H9 (cell line): ENCODE data around the gene IFNA2. TPM values are rescaled to one million over a fixed set of nuclear protein-coding genes. Genes with fewer than 3 reads are reported as not detected.

Experiments
- DNase-seq: peaks from one replicate; pipeline ENCODE4 v3.0.0-alpha.2; 2017
- H2AFZ ChIP-seq: one replicate; pipeline ENCODE4 v1.6.1; 2013; ENCODE audit warnings: mild to moderate bottlenecking, low read length, control low read depth, moderate library complexity
- H2AK5ac ChIP-seq: 2 replicates; pipeline ENCODE4 v1.6.1; 2013; ENCODE audit warnings: low read length, control low read depth, mixed read lengths; ENCODE audit not compliant: insufficient read length
- H2BK120ac ChIP-seq: one replicate; pipeline ENCODE4 v1.6.1; 2013; ENCODE audit warnings: low read depth, mild to moderate bottlenecking, low read length, control low read depth, inconsistent platforms; ENCODE audit not compliant: poor library complexity, severe bottlenecking
- H2BK12ac ChIP-seq: 2 replicates; pipeline ENCODE4 v1.6.1; 2013; ENCODE audit warnings: low read length, control low read depth, mixed read lengths, low read depth; ENCODE audit not compliant: insufficient read length
- H2BK15ac ChIP-seq: 2 replicates; pipeline ENCODE4 v1.6.1; 2013; ENCODE audit warnings: low read depth, low read length, control low read depth
- H2BK20ac ChIP-seq: one replicate; pipeline ENCODE4 v1.6.1; 2013; ENCODE audit warnings: low read depth, mild to moderate bottlenecking, low read length, control low read depth, inconsistent platforms; ENCODE audit not compliant: poor library complexity, severe bottlenecking
- H2BK5ac ChIP-seq: 2 replicates; pipeline ENCODE4 v1.6.1; 2013; ENCODE audit warnings: low read length, control low read depth, mixed read lengths; ENCODE audit not compliant: insufficient read length
- H3K14ac ChIP-seq: 2 replicates; pipeline ENCODE4 v1.6.1; 2013; ENCODE audit warnings: low read length, control low read depth; ENCODE audit not compliant: insufficient read depth
- H3K18ac ChIP-seq: 2 replicates; pipeline ENCODE4 v1.6.1; 2013; ENCODE audit warnings: low read depth, mild to moderate bottlenecking, mixed read lengths, low read length, control low read depth; ENCODE audit not compliant: insufficient read length
- H3K23ac ChIP-seq: 2 replicates; pipeline ENCODE4 v1.6.1; 2013; ENCODE audit warnings: low read length, control low read depth, mixed read lengths, low read depth; ENCODE audit not compliant: insufficient read length
- H3K23me2 ChIP-seq: 2 replicates; pipeline ENCODE4 v1.6.1; 2013; ENCODE audit warnings: low read depth, mild to moderate bottlenecking, mixed read lengths, low read length, control low read depth; ENCODE audit not compliant: insufficient read length, poor library complexity, severe bottlenecking
- H3K27ac ChIP-seq: 2 replicates; pipeline ENCODE4 v1.5.1; 2013; ENCODE audit warnings: low read length, control low read depth, mixed read lengths, low read depth; ENCODE audit not compliant: insufficient read length
- H3K27me3 ChIP-seq: 2 replicates; pipeline ENCODE4 v1.6.1; 2013; ENCODE audit warnings: low read length, control low read depth, inconsistent platforms; ENCODE audit not compliant: insufficient read depth
- H3K4ac ChIP-seq: 2 replicates; pipeline ENCODE4 v1.6.1; 2013; ENCODE audit warnings: low read depth, mild to moderate bottlenecking, control low read depth, inconsistent platforms, low read length, moderate library complexity
- H3K4me1 ChIP-seq: 2 replicates; pipeline ENCODE4 v1.6.1; 2013; ENCODE audit warnings: low read length, control low read depth, inconsistent platforms; ENCODE audit not compliant: insufficient read depth
- H3K4me2 ChIP-seq: 2 replicates; pipeline ENCODE4 v1.6.1; 2013; ENCODE audit warnings: low read length, control low read depth, mixed read lengths; ENCODE audit not compliant: insufficient read length, insufficient read depth
- H3K56ac ChIP-seq: 2 replicates; pipeline ENCODE4 v1.6.1; 2013; ENCODE audit warnings: low read depth, mild to moderate bottlenecking, mixed read lengths, low read length, control low read depth; ENCODE audit not compliant: insufficient read length
- H3K79me1 ChIP-seq: 2 replicates; pipeline ENCODE4 v1.6.1; 2013; ENCODE audit warnings: low read depth, mild to moderate bottlenecking, moderate library complexity, low read length, control low read depth, inconsistent platforms; ENCODE audit not compliant: insufficient read depth, poor library complexity, severe bottlenecking
- H3K79me2 ChIP-seq: 2 replicates; pipeline ENCODE4 v1.6.1; 2013; ENCODE audit warnings: low read length, control low read depth, inconsistent platforms; ENCODE audit not compliant: insufficient read depth
- H3K9ac ChIP-seq: 2 replicates; pipeline ENCODE4 v1.6.1; 2013; ENCODE audit warnings: low read length, control low read depth, mixed read lengths; ENCODE audit not compliant: insufficient read length; ENCODE audit errors: extremely low read depth
- H3K9me3 ChIP-seq: one replicate; pipeline ENCODE4 v1.6.1; 2013; ENCODE audit warnings: low read depth, low read length, inconsistent platforms; ENCODE audit not compliant: control insufficient read depth
- H3T11ph ChIP-seq: one replicate; pipeline ENCODE4 v1.6.1; 2013; ENCODE audit warnings: mild to moderate bottlenecking, low read length, control low read depth, inconsistent platforms
- H4K20me1 ChIP-seq: one replicate; pipeline ENCODE4 v1.6.1; 2013; ENCODE audit not compliant: control insufficient read depth, insufficient read length, insufficient read depth
- H4K5ac ChIP-seq: 2 replicates; pipeline ENCODE4 v1.6.1; 2013; ENCODE audit warnings: low read depth, mild to moderate bottlenecking, mixed read lengths, low read length, control low read depth; ENCODE audit not compliant: insufficient read length
- H4K8ac ChIP-seq: replicated peaks from 2 replicates; pipeline ENCODE4 v1.6.1; 2013; ENCODE audit warnings: low read length, control low read depth, mixed read lengths, low read depth; ENCODE audit not compliant: insufficient read length
- H4K91ac ChIP-seq: 2 replicates; pipeline ENCODE4 v1.6.1; 2013; ENCODE audit warnings: low read depth, mild to moderate bottlenecking, moderate library complexity, mixed read lengths, low read length, control low read depth; ENCODE audit not compliant: insufficient read length
- H3K27ac Mint-ChIP-seq, 3 experiments: 2 replicates in 2 of 3; 3 replicates in 1 of 3; pipeline ENCODE4 v1.8.0; 2020 to 2021; ENCODE audit warnings: mixed read lengths in 3 of 3, mild to moderate bottlenecking in 1 of 3, moderate library complexity in 1 of 3
- H3K27me3 Mint-ChIP-seq: 2 replicates; pipeline ENCODE4 v1.8.0; 2021; ENCODE audit warnings: low read depth, mild to moderate bottlenecking, moderate library complexity, mixed read lengths
- H3K36me3 Mint-ChIP-seq, 3 experiments: 2 replicates in 2 of 3; 3 replicates in 1 of 3; pipeline ENCODE4 v1.8.0; 2020 to 2021; ENCODE audit warnings: low read depth in 3 of 3, mixed read lengths in 3 of 3; ENCODE audit not compliant: insufficient read depth in 1 of 3
- H3K4me1 Mint-ChIP-seq, 2 experiments: 2 replicates each; pipeline ENCODE4 v1.8.0; 2020; ENCODE audit warnings: mixed read lengths in 2 of 2
- H3K4me3 Mint-ChIP-seq, 2 experiments: 2 replicates in 1 of 2; 3 replicates in 1 of 2; pipeline ENCODE4 v1.8.0; 2020 to 2021; ENCODE audit warnings: mild to moderate bottlenecking in 2 of 2, mixed read lengths in 2 of 2, moderate library complexity in 1 of 2
- H3K9me3 Mint-ChIP-seq, 2 experiments: 2 replicates in 1 of 2; 3 replicates in 1 of 2; pipeline ENCODE4 v1.8.0; 2020; ENCODE audit warnings: mild to moderate bottlenecking in 2 of 2, mixed read lengths in 2 of 2, moderate library complexity in 1 of 2
- WGBS: extraction: QIAGEN DNeasy Blood & Tissue Kit; methylation state at CpG from one replicate; pipeline ENCODE4 v1.1.7; 2013; ENCODE audit warnings: missing lambda C conversion rate, low lambda C conversion rate, mixed read lengths; ENCODE audit not compliant: insufficient read length; ENCODE audit errors: extremely low coverage; 5-methylcytosine and 5-hydroxymethylcytosine counted together
- total RNA-seq: library from RNA; stranded (reverse); gene quantifications from 2 replicates; pipeline ENCODE4 v1.2.1, GENCODE V29; 2021
- TF ChIP-seq, protein P1 (sequence below): fragments of 200-600 bp; sonication (generic); conservative IDR thresholded peaks from 3 replicates; pipeline ENCODE4 v1.8.0; 2021; ENCODE audit warnings: antibody characterized with exemption, mild to moderate bottlenecking

The IFNA2 gene
- total RNA-seq, 1 experiment from 2014 or later = not detected

DNA sequence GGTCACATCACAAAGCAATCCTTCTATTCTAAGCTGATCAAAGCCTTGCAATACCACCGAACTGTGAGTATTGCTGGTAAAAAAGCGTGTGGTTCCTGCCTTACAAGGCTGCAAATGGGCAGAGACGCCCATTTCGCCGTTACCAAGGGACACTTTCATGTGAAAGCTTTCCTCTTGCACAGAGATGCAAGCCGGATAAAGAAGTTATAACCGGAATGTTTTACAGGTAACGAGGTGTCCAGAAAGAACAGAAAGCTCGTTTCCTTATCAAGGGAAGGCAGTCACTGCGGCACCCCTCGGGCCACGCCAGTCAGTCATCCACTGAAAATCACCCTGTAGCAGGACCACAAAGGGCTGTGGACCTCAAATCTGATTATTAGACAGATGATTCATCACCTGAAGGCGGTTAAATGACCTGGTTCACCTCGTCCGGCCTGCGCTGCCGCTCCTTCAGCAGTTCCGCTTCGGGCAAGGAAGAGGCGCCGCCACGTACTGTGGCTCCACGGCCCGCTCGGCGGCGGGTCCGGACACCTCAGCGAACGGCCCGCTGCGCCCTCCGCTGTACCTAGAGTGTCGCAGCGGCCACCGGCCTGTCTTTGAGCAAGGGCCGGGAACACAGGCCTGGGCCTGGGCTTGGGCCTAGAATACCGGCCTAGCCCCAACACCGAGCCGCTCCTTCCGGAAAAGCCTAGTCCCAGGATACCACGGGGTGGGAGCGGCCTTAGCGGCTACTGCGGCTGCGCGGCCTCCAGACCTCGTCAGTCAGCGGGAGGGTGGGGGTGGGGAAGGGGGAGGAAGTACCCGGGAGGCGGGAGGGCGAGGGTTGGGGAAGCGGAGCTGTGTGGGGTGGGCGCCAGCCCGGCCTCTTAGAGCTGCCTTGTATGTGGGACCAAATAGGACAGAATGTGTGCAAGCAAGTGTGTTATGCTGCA is 50.2 kb downstream of the IFNA2 start, which contains the start of gene KLHL9:
KLHL9 (minus strand) TSS at position 704 of the 932 bp plus-strand sequence; CDS start at position 159, 545 bp downstream.
- Histone ChIP-seq H4K5ac (peak within 1 kb of the TSS; percentile 73), H3K27ac (no peak within 1 kb of the TSS), H3K18ac (peak within 1 kb of the TSS; percentile 89), H2AFZ (peak within 1 kb of the TSS; percentile 98), H2BK120ac (no peak within 1 kb of the TSS), H4K20me1 (no peaks in the 10 kb centered on the region), H3K4me1 (peaks cover 4% of the 10 kb centered on the region; the same call in 1 of the 2 replicates), H3K27me3 (no peaks in the 10 kb centered on the region), H3K4ac (no peak within 1 kb of the TSS), H2AK5ac (no peak within 1 kb of the TSS), H3K14ac (peak within 1 kb of the TSS; percentile 96), H3K79me1 (no peaks in the 10 kb centered on the region), H2BK15ac (no peak within 1 kb of the TSS), H3K9me3 (no peaks in the 10 kb centered on the region), H3K9ac (peak within 1 kb of the TSS; percentile 98), H2BK20ac (no peak within 1 kb of the TSS), H3K23me2 (no peaks in the 10 kb centered on the region), H2BK5ac (no peak within 1 kb of the TSS), H3K56ac (no peak within 1 kb of the TSS), H2BK12ac (no peak within 1 kb of the TSS), H3K23ac (no peak within 1 kb of the TSS), H4K8ac (no peak within 1 kb of the TSS), H3K79me2 (peaks cover 26% of the 10 kb centered on the region; the same call in 1 of the 2 replicates), H3K4me2 (peak within 1 kb of the TSS; percentile 66), H3T11ph (no peak within 1 kb of the TSS), H4K91ac (no peak within 1 kb of the TSS)
- TF ChIP-seq, protein P1, sequence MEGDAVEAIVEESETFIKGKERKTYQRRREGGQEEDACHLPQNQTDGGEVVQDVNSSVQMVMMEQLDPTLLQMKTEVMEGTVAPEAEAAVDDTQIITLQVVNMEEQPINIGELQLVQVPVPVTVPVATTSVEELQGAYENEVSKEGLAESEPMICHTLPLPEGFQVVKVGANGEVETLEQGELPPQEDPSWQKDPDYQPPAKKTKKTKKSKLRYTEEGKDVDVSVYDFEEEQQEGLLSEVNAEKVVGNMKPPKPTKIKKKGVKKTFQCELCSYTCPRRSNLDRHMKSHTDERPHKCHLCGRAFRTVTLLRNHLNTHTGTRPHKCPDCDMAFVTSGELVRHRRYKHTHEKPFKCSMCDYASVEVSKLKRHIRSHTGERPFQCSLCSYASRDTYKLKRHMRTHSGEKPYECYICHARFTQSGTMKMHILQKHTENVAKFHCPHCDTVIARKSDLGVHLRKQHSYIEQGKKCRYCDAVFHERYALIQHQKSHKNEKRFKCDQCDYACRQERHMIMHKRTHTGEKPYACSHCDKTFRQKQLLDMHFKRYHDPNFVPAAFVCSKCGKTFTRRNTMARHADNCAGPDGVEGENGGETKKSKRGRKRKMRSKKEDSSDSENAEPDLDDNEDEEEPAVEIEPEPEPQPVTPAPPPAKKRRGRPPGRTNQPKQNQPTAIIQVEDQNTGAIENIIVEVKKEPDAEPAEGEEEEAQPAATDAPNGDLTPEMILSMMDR = no peak
- Mint-ChIP-seq H3K9me3 (no peaks in the 10 kb centered on the region; a peak in 1 of 5 replicates), H3K4me1 (peaks cover 29 to 30% of the 10 kb centered on the region in 2 experiments), H3K4me3 (peak within 1 kb of the TSS; percentile 88 to 89), H3K27ac (peak within 1 kb of the TSS in 2 of 3 experiments; percentile 94 to 97; a peak in 5 of 7 replicates), H3K36me3 (peaks cover 12 to 17% (median 16%) of the 10 kb centered on the region in 3 experiments; a peak in 6 of 7 replicates), H3K27me3 (peaks cover 13% of the 10 kb centered on the region)
- peak; percentile 91 for DNase-seq
- no CpG with 5 or more reads among the region's 55 CpGs for WGBS

Other genes with a start within 250 kb of the IFNA2 start
- gene IFNW1, start 243.6 kb downstream of the IFNA2 start, total RNA-seq = not detected in 2 replicates
- gene IFNA21, start 218.7 kb downstream of the IFNA2 start, total RNA-seq = not detected in 2 replicates
- not detected in 2 replicates for gene IFNA4, start 197.8 kb downstream of the IFNA2 start, total RNA-seq
- gene IFNA7, start 183.2 kb downstream of the IFNA2 start, total RNA-seq = not detected in 2 replicates
- gene IFNA10, start 178.3 kb downstream of the IFNA2 start, total RNA-seq = not detected in 2 replicates
- not detected in 2 replicates for gene IFNA16, start 168.1 kb downstream of the IFNA2 start, total RNA-seq
- gene IFNA17, start 157.2 kb downstream of the IFNA2 start, total RNA-seq = not detected in 2 replicates
- gene IFNA14, start 145.4 kb downstream of the IFNA2 start, total RNA-seq = not detected in 2 replicates
- gene IFNA5, start 80.1 kb downstream of the IFNA2 start, total RNA-seq = not detected in 2 replicates
- gene KLHL9, start 50.0 kb downstream of the IFNA2 start, total RNA-seq = 17.4 and 18.2 TPM in 2 replicates
- not detected in 2 replicates for gene IFNA6, start 34.5 kb downstream of the IFNA2 start, total RNA-seq
- not detected in 2 replicates for gene IFNA13, start 17.3 kb downstream of the IFNA2 start, total RNA-seq
- not detected in 2 replicates for gene IFNA8, start 23.7 kb upstream of the IFNA2 start, total RNA-seq
- gene IFNA1, start 55.0 kb upstream of the IFNA2 start, total RNA-seq = not detected in 2 replicates
- not detected in 2 replicates for gene IFNE, start 96.9 kb upstream of the IFNA2 start, total RNA-seq